Measurements from ENCODE around the gene B3GAT1.

DNA sequence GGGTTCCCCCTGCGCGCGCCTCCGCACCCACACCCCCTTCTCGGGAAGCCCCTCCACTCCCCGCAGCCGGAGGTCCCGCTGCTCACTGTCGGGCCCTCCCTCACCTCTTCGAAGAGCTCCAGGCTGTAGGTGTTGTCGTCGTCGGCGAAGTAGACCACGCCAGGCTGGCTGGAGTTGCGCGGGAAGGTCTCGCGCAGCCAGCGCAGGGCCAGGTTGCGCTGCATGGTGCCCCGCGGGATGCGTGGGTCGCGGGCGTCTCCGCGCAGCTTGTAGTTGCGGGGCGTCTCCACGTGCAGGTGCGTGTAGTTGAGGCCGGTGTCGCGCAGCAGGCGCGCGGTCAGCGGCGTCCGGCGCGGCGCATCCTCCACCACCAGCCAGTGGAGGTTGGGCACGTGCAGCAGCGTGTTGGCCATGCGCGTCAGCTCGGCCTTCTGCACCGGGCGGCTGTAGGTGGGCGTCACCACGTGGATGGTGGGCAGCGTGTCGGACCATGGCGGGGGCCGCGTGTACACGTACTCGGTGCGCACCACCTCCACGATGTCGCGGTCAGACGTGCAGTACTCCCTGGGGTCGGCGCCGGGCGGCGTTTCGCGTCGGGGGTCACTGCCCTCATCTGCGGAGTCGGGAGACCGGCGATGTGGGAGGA lies 28.3 kb downstream of the B3GAT1 start:
- TF ChIP-seq, protein P1, sequence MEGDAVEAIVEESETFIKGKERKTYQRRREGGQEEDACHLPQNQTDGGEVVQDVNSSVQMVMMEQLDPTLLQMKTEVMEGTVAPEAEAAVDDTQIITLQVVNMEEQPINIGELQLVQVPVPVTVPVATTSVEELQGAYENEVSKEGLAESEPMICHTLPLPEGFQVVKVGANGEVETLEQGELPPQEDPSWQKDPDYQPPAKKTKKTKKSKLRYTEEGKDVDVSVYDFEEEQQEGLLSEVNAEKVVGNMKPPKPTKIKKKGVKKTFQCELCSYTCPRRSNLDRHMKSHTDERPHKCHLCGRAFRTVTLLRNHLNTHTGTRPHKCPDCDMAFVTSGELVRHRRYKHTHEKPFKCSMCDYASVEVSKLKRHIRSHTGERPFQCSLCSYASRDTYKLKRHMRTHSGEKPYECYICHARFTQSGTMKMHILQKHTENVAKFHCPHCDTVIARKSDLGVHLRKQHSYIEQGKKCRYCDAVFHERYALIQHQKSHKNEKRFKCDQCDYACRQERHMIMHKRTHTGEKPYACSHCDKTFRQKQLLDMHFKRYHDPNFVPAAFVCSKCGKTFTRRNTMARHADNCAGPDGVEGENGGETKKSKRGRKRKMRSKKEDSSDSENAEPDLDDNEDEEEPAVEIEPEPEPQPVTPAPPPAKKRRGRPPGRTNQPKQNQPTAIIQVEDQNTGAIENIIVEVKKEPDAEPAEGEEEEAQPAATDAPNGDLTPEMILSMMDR (IDR thresholded peaks at IDR 0.05; ENCODE audit: low read depth, low read length, poor library complexity, severe bottlenecking): no peak
- TF ChIP-seq EZH2phosphoT487 (IDR thresholded peaks at IDR 0.05; ENCODE audit: borderline replicate concordance, low read length): no peak

Measured in DOHH2 (cell line).